ENCODE results near the gene PHEX.

The PHEX gene

GRCh38 chrX:22109442-22109841 is 77.3 kb downstream of the PHEX start:
- no peak for DNase-seq

DNA sequence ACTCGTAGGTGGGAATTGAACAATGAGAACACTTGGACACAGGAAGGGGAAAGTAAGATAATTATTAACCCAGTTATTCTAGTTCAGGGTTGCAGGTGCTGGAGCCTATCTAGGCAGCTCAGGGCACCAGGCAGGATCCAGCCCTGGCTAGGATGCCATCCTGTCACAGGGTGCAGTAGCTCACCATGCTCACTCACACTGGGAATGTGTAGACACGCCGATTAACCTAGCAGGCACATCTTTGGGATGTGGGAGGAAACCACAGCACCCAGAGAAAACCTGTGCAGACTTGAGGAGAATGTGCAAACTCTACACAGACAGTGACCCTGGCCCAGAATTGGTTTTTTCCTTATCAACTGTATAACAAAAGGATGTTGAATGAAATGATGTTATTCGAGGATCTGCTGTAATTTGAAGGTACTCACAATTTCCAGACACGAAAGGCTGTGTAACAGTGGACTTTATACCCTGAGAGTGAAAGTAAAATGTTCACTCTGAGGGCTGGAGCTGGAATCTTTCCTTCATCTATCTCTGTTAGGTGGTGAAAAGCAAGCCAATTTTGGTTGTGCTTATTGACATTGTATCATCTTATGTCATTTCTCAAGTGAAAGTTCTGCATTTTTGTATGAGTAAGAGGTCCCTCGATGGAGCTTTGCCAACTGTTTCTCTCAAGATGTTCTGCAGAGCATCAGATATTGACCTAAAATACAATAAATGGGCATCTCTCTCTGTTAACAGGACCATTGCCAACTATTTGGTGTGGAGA is 78.8 kb downstream of the PHEX start:
- DNase-seq = no peak

- no peak for DNase-seq
These were observed 84.8 kb downstream of the PHEX start for GRCh38 chrX:22116605-22117546.

- DNase-seq = no peak
These were observed 85.5 kb downstream of the PHEX start for GRCh38 chrX:22117633-22118032.

DNA sequence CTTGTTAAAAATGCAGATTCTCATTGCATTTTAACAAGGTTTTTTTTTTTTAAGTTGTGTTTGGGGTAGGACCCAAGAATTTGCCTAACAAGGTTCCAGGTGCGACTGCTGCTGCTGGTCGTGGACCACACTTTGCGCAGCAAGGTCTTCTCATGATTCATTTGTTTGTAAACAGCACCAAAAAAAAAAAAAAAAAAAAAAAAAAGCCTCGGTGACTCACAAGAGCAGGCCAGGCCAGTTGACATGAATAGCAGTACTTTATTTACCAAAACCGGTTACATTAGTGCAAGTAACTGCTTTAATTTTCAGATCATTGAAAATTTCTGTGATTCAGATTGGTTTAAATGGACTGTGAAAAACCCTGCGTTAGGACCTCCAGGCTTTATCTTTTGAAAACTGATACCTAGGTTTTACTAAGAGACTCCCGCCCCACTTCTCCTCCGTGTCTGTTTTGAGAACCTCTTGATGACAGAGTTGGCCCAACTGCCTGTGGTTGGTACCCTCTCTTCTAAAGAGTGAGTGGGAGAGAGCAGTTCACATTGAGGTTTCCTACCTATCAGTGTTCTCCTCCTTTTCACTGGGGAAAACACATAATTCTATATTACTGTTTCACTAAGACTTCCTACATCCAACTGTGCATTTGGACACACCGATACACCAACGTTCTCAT is 86.2 kb downstream of the PHEX start:
- DNase-seq = no peak

- no peak for DNase-seq
These were observed 89.0 kb downstream of the PHEX start for GRCh38 chrX:22121161-22121560.

- DNase-seq = no peak
These were observed 90.4 kb downstream of the PHEX start for GRCh38 chrX:22122510-22122909.

- DNase-seq = no peak
These were observed 92.0 kb downstream of the PHEX start for GRCh38 chrX:22124098-22124497.

- no peak for DNase-seq
These were observed 93.4 kb downstream of the PHEX start for GRCh38 chrX:22125481-22125880.

- no peak for DNase-seq
These were observed 94.2 kb downstream of the PHEX start for GRCh38 chrX:22126327-22126726.

GRCh38 chrX:22128961-22129360 is 96.8 kb downstream of the PHEX start:
- DNase-seq = no peak

GRCh38 chrX:22134681-22135080 is 102.6 kb downstream of the PHEX start:
- no peak for DNase-seq

GRCh38 chrX:22135171-22135711 is 103.1 kb downstream of the PHEX start:
- no peak for DNase-seq

DNA sequence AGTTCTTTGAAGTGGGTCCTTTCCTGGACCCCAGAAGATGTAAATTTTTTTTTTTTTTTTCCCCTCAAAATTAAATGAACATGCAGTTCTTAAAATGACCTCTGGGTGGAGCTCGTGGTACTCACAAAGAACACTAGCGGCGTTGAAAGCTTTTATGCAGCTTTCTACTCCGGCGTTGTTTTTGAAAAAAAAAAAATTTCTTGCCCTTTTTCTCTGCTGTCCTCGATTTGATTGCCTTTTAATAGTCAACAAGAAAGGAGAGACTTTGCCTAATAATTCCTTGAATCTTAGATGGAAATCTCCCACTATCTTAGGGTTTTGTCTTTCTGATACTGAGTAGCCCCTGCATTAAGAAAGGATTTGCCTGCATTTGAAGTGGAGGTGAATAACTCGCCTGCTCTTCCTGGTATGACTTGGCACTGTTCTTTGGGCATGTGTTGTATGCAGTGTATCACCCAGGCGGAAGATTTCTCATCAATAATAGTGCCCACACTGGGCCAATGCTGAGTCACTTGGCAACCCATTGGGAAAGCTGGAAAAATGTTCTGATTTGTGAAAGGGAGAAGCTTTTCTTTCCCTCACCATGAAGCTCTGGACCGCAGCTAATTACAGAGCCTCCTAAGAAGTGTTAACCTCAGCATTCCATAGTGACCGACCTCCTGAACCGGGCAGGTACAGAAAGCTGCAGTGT is 104.0 kb downstream of the PHEX start:
- DNase-seq = peak; percentile 3

- no peak for DNase-seq
These were observed 104.6 kb downstream of the PHEX start for GRCh38 chrX:22136711-22137110.

DNA sequence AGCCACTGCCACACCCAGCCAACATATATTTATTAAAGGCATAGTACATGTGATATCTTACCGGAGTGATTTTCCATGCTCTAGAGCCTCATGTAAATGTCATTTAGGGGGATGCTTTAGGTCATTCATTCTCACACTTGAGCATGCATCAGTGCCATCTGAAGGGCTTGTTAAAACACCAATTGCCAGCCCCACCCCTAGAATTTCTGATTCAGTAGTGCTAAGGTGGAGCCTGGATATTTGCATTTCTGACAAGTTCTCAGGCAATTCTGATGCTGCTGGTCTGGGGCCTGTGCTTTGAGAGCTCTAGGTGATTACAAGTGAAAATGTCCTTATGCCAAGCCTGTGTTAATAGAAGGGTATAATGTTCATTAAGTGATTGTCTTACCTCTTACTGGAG is 107.7 kb downstream of the PHEX start:
- DNase-seq = no peak

- no peak for DNase-seq
These were observed 109.1 kb downstream of the PHEX start for GRCh38 chrX:22141047-22141730.

- no peak for DNase-seq
These were observed 115.1 kb downstream of the PHEX start for GRCh38 chrX:22147214-22147613.

DNA sequence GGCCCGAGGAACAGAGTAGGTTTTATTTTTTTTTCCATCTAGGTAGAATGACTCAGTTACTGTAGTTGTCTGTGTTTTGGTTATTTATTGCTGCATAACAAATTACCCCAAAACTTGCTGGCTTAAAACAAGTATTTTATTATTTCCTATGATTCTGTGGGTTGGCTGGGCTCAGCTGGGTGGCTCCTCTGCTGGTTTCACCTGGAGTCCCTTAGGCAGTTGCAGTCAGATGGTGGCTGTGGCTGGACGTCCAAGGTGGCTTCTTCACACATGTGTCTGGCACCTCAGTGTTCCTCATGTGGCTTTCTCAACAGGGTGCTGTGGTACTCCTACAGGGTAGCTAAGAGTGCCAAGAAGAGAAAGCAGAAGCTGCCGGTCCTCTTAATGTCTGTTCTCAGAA is 115.8 kb downstream of the PHEX start:
- no peak for DNase-seq

- no peak for DNase-seq
These were observed 116.4 kb downstream of the PHEX start for GRCh38 chrX:22148565-22148964.

DNA sequence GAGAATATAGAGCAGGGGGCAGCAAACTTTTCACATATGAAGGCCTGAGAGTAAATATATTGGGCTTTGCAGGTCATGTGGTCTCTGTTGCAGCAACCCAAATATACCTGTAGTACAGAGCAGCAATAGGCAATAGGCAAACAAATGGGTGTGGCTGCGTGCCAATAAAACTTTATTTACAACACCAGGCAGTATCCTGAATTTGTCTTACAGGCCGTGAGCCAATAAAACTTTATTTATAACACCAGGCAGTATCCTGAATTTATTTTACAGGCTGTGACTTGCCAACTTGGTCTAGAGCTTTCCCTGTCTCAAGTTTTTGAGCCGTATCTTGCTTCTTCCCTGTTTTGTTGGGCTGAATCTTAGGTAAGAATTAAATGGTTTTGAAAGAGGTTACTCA is 118.2 kb downstream of the PHEX start:
- DNase-seq = no peak

DNA sequence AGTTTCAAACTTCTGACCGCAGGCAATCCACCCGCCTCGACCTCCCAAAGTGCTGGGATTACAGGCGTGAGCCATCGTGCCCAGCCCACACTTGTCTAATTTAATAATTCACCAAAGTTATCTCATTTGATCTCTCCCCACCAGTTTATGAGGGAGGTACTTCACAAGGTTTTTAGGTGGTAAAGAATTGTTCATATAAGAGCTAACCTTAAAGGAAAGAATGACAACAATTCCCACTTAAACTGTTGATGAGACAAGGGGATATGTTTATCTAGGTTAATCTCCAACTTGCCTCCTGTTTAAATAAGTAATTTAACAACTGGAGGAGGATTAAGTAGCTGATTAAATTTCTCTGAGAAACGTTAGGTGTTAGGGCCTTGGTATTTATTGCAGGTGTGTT is 123.0 kb downstream of the PHEX start:
- no peak for DNase-seq

All from T-helper 9 cell (primary cell).